GM19025 (cell line): ENCODE data around the gene FOXO1.

Source experiments
- ATAC-seq: cut with Tn5 transposase; IDR thresholded peaks from one replicate; pipeline ENCODE4 v1.9.1; 2021; ENCODE audit warnings: mild to moderate bottlenecking, low read depth, moderate library complexity; ENCODE audit not compliant: unreplicated experiment

The FOXO1 gene

GRCh38 chr13:40583738-40584137, 82.7 kb downstream of the FOXO1 start:
- ATAC-seq = no peak

DNA sequence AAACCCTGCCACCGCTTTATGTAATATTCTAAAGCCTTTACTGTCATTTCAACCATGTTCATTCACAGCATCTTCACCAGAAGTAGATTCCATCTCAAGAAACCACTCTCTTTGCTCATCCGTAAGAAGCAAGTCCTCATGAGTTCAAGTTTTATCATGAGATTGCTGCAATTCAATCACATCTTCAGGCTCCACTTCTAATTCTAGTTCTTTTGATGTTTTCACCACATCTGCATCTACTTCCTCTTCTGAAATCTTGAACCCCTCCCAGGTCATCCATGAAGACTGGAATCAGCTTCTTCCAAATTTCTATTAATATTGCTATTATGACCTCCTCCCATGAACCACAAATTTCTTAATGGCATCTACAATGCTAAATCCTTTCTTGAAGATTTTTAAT, 83.9 kb downstream of the FOXO1 start:
- no peak for ATAC-seq

DNA sequence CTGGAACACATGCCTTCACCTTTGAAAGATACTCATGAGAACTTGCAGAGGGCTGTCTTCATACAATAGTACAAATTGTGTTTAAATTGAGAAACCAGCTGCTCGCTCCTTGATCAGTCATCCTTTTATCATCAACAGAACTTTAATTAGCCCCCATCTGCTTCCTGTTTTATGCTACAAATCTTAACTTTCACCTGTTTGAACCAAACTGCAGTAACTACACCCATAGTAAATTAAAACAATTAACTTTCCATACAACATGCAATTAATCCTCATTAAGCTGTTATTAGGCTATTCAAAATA, 85.2 kb downstream of the FOXO1 start:
- ATAC-seq = no peak

DNA sequence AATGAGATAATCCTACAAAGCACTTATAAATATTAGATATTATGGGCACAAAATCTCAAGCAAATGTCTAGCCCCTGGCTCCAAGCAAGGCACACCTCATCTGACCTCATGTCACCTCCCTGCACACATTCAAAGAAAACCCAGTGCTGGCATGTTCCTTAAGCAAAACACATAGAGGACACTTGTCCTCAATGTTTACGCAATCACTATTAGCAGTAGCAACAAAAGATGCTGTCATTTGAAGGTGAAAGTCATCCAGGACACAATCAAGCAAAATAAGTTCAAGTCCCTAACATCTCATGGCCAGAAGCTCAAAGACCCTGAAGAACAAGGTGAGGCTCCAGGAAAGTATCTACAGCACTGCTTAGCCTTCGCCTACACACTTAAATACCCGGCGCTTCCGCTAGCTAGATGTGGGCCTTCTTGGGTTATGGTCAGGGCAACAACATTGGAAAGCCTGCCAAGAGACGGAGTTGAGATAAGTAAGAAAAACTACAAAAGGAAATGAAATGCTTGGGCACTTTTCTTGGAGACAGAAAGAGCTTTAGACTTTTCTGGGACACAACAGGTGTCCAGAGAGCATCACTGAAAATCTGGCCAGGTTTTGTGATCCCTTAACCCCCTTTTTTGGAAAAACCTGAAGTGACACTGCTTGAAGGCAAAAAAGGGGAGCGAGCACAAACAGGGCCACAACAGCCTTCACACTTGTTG, 85.7 kb downstream of the FOXO1 start:
- no peak for ATAC-seq

DNA sequence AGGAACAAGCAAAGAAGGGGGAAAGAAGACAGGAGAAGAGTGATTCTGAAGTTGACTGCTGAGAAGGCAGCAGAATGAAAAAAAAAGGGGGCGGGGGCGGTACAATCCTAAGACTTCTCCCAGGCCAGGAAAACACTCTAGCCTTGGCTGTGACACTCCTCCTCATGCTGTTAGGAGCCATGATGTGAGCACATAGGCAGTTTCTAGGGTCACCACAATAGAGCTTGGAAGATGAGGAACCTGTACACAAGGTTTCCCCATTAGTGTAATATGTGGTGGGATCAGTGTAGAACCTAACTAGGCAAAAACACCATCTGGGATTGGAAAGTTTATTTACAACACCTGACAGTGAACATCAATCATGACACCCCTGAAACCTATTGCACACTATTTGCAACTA, 86.9 kb downstream of the FOXO1 start:
- no peak for ATAC-seq

- no peak for ATAC-seq
These were observed 88.4 kb downstream of the FOXO1 start for GRCh38 chr13:40578055-40578454.

DNA sequence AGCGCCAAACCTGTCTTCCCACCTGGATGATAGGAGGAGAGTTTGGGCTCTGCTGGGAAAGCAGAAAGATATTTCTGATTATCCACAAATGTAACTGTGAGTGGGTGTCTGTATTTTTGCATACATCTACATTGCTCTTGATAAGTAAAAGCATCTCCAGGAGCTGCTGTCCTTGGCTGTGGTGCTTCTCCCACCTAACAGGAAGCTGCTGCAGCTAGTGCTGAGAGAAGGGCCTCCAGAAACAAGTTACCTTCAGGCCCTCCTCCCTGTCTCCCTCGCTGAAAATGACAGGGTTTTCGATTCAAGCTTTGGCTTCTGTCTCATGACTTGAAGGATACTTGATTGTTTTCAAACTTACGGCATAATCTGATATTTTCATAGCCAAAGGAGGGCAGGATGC, 90.1 kb downstream of the FOXO1 start:
- no peak for ATAC-seq

DNA sequence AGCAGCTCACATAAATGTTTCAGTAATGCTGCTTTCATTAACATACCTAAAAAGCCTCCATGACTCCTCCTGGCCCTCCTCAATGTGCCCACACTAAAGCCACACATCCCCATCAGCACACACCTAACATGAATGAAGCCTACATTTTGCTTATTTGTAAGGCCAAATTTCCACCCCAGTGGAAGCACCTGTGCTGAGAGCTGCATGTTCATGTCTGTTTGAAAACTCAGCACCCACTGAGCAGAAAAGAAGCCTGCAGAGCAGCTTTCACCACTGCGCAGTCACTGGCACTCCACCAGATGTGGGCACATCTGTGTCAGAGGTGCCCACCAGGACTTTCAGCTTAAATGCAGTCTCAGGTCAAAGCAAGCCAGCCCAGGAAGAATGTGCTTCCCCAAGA, 93.5 kb downstream of the FOXO1 start:
- no peak for ATAC-seq

DNA sequence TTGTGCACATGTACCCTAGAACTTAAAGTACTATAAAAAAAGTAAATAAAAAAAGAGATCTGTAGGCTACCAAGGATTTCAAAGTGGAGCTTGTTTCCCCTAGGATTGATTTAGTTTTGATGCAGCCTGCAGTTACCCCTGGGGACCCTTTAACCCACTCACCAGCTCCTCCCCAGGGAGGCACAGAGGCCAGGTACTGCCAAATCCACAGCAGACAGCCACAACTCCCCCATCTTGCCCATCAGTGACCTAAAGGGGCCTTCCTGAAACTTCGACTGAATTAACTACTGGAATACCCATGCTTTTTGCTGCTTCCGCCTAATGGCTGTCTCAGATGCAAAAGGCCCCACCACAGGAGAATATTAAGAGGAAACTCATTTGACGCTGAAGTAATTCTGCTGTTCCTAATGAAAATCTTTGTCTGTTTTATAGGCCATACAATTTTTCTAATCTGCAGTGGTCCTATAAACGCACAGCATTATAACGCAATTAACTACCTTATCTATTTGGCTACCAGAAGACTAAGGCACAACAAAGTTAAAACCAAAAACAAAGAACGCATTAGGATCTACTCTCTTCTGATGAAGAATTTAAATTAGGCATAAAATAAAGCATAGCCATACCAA, 95.0 kb downstream of the FOXO1 start:
- no peak for ATAC-seq

DNA sequence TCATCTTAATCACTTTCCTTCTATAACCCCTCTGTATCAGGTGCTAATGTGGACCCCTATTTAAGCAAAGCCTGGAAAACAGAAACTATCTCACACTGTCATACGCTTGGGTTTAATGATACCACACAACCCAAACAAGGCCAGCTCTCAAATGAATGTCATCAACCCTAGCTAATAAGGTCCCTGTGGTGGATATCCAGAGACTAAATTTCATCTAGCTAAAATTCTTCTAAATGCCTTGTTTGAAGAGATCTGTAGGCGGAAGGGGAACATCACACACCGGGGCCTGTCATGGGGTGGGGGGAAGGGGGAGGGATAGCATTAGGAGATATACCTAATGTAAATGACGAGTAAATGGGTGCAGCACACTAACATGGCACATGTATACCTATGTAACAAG, 95.5 kb downstream of the FOXO1 start:
- no peak for ATAC-seq

- ATAC-seq = no peak
These were observed 97.5 kb downstream of the FOXO1 start for GRCh38 chr13:40569024-40569350.

- no peak for ATAC-seq
These were observed 98.0 kb downstream of the FOXO1 start for GRCh38 chr13:40568246-40569023.

GRCh38 chr13:40566811-40567210, 99.6 kb downstream of the FOXO1 start:
- ATAC-seq = no peak

- ATAC-seq = no peak
These were observed 100.9 kb downstream of the FOXO1 start for GRCh38 chr13:40565282-40566148.

- ATAC-seq = peak; percentile 67
These were observed 102.0 kb downstream of the FOXO1 start for GRCh38 chr13:40564342-40565001.

DNA sequence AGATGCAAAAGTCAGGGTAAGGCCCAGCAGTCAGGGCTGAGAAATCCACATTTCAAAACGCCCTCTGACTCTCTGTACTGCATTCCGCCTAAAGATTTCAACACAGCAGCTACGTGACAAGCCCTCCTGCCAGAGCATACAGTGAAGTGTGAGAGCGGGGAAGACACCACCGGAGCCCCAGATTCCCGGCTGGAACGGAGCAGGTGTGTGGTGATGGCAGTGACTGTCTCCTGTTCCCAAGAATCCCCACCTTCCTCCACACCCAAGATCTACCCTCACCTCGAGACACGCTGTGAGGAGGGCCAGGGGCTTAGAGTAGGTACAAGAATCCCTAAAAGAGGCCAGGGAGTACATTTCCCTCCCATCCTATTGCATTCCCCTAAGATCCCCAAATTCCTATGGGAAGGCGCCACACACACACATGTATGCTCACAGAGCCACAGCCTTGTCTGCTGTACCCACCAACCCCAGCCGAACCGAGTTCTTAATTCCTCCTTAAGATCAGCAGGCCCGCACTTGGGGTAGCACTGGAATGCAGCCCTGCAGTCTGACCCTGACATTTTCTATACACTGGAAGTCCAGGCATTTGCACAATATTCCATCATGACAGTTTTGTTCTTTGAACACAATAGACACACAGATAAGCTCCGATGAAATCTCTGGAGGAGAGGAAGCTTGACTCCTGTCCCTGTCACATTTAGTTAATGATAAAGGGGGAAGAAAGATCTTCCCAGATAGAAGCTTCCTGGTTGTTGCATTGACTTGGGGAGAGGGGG, 102.9 kb downstream of the FOXO1 start:
- ATAC-seq = no peak

DNA sequence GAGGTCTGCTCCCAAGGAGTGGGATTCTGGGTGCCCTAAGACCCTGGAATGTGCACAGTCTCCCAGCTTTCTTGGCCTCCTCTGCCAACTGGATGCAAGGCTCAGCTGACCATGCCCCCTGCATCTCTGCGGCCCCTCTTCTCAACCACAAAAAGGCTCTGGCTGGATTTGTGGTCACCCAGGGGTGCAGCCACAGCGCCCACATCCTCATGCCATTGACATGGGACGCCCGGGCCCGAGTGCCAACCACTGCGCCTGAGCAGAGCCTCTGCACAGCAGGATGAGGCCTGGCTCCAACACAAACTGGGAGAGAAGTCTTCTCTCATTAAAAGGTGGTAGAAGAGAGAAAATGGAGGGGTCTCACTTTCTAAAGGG, 103.5 kb downstream of the FOXO1 start:
- ATAC-seq = no peak

- ATAC-seq = no peak
These were observed 106.5 kb downstream of the FOXO1 start for GRCh38 chr13:40559915-40560314.

DNA sequence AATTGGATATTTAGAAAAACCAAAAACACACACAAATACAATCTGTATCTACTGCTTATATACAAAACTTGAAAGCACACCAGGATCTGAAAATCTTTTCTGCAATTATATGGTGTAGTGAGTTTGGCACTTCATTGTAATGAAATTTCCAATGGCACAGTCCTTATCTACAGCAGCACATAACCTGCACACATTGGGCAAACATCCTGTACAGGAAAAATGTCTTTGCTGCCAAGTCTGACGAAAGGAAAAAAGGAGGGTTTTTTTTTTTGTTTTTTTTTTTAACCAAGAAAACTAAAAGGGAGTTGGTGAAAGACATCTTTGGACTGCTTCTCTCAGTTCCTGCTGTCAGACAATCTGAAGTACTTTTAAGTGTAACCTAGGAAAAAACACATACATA, 107.8 kb downstream of the FOXO1 start:
- no peak for ATAC-seq

GRCh38 chr13:40556453-40556852, 110.0 kb downstream of the FOXO1 start:
- ATAC-seq = no peak
